HepG2 (cell line): ENCODE results near the gene CTNND2. TPM values are rescaled to one million over a fixed set of nuclear protein-coding genes. Genes with fewer than 3 reads are reported as not detected.

Experiments
- ATAC-seq: fragments of 200-7000 bp; cut with Tn5 transposase; 3 replicates; pipeline ENCODE4 v1.9.1; 2020; ENCODE audit warnings: mild to moderate bottlenecking, moderate library complexity
- BruUV-seq: library from RNA; stranded (reverse); fragments of 400-500 nt; replicated peaks from 2 replicates; lab custom pipeline; 2021; lab: Mats Ljungman, UMichigan
- CTCF ChIA-PET: fragments of 300-600 bp; formaldehyde crosslinking; extraction: SDS; loops from one replicate; lab custom pipeline; 2021; ENCODE audit warnings: low total read pairs, inconsistent platforms, low intra/inter-chr PET ratio; lab: Yijun Ruan, JAX
- POLR2A ChIA-PET: fragments of 350-600 bp; sonication (Branson Sonifier 250); formaldehyde crosslinking; loops from one replicate; lab custom pipeline; 2020; ENCODE audit warnings: antibody characterized with exemption, inconsistent platforms; lab: Yijun Ruan, JAX
- DNase-seq: peaks from one replicate; pipeline ENCODE4 v3.0.0-alpha.2; 2015; ENCODE audit warnings: low spot score
- FAIRE-seq: peaks from 3 replicates; lab custom pipeline; 2011; peaks lifted over from hg19 to GRCh38; lab: Jason Lieb, UNC
- H2AFZ ChIP-seq: one replicate; pipeline ENCODE4 v1.6.1; 2011; ENCODE audit warnings: low read length, inconsistent platforms
- H3K27ac ChIP-seq: fragments of 300-600 bp; 3 replicates; pipeline ENCODE4 v1.8.0; 2011; ENCODE audit warnings: mixed run types, mild to moderate bottlenecking, mixed read lengths, low read length, inconsistent platforms; ENCODE audit not compliant: insufficient read depth; ENCODE audit errors: extremely low read length
- H3K27me3 ChIP-seq, 2 experiments: fragments of 200-600 bp in 1 of 2; 2 replicates in 1 of 2; 3 replicates in 1 of 2; pipeline versions ENCODE4 v1.6.0 to v1.8.0; 2011; ENCODE audit warnings: low read length in 2 of 2, mild to moderate bottlenecking in 2 of 2, moderate library complexity in 2 of 2, inconsistent platforms in 1 of 2; ENCODE audit not compliant: insufficient read depth in 2 of 2, control insufficient read depth in 1 of 2
- H3K36me3 ChIP-seq, 2 experiments: fragments of 200-600 bp in 1 of 2; replicated peaks in 1 of 2; 2 replicates in 1 of 2; 3 replicates in 1 of 2; pipeline versions ENCODE4 v1.5.1 to v1.8.0; 2011; ENCODE audit warnings: low read length in 2 of 2, inconsistent platforms in 1 of 2; ENCODE audit not compliant: insufficient read depth in 2 of 2, control insufficient read depth in 1 of 2
- H3K4me1 ChIP-seq: 2 replicates; pipeline ENCODE4 v1.5.1; 2012; ENCODE audit warnings: low read length, inconsistent platforms; ENCODE audit not compliant: insufficient read depth
- H3K4me2 ChIP-seq: 2 replicates; pipeline ENCODE4 v1.6.0; 2011; ENCODE audit warnings: low read depth, low read length, inconsistent platforms
- H3K4me3 ChIP-seq, 3 experiments: fragments of 200-600 bp in 1 of 3; sonication (generic), shearing (Covaris generic) in 1 of 3; replicated peaks in 1 of 3; 2 replicates each; pipeline ENCODE4 v1.5.1; 2011 to 2016; ENCODE audit warnings: low read length in 3 of 3, inconsistent platforms in 2 of 3, low read depth in 2 of 3, mild to moderate bottlenecking in 2 of 3, control low read depth in 1 of 3, mixed read lengths in 1 of 3; ENCODE audit not compliant: insufficient read depth in 1 of 3
- H3K79me2 ChIP-seq: one replicate; pipeline ENCODE4 v1.6.1; 2011; ENCODE audit warnings: low read length, inconsistent platforms; ENCODE audit not compliant: insufficient read depth
- H3K9ac ChIP-seq: 2 replicates; pipeline ENCODE4 v1.6.0; 2011; ENCODE audit warnings: mild to moderate bottlenecking, low read depth, low read length, inconsistent platforms; ENCODE audit not compliant: insufficient read depth
- H3K9me3 ChIP-seq: 2 replicates; pipeline ENCODE4 v1.5.1; 2012; ENCODE audit warnings: mild to moderate bottlenecking, low read length
- H4K20me1 ChIP-seq: 2 replicates; pipeline ENCODE4 v1.6.0; 2011; ENCODE audit warnings: inconsistent platforms, mild to moderate bottlenecking, low read length, moderate library complexity; ENCODE audit not compliant: insufficient read depth
- GTF2F1 ChIP-seq: fragments of 150-350 bp; IDR thresholded peaks from 2 replicates; pipeline ENCODE4 v1.6.1; 2014; ENCODE audit warnings: low read length
- KLF6 ChIP-seq: IDR thresholded peaks from 2 replicates; pipeline ENCODE4 v1.8.0; 2016; ENCODE audit warnings: missing biosample characterization, missing genetic modification reagents
- KMT2A ChIP-seq: sonication (generic); formaldehyde crosslinking; IDR thresholded peaks from 2 replicates; pipeline ENCODE4 v1.4.0; 2020; ENCODE audit warnings: missing genetic modification reagents
- MEF2D ChIP-seq: sonication (generic); formaldehyde crosslinking; IDR thresholded peaks from 2 replicates; pipeline ENCODE4 v1.5.1; 2020; ENCODE audit warnings: mild to moderate bottlenecking, missing genetic modification reagents
- MEIS1 ChIP-seq: sonication (generic); formaldehyde crosslinking; IDR thresholded peaks from 2 replicates; pipeline ENCODE4 v1.9.0; 2021; ENCODE audit warnings: mild to moderate bottlenecking, missing genetic modification reagents, moderate library complexity, borderline replicate concordance
- MLXIP ChIP-seq: sonication (generic); formaldehyde crosslinking; IDR thresholded peaks from 2 replicates; pipeline ENCODE4 v1.9.0; 2021; ENCODE audit warnings: missing genetic modification reagents, borderline replicate concordance
- TSC22D2 ChIP-seq: sonication (generic); formaldehyde crosslinking; IDR thresholded peaks from 2 replicates; pipeline ENCODE4 v1.5.1; 2020; ENCODE audit warnings: missing genetic modification reagents, mild to moderate bottlenecking, borderline replicate concordance
- ZFP36L1 ChIP-seq: sonication (generic); formaldehyde crosslinking; IDR thresholded peaks from 2 replicates; pipeline ENCODE4 v1.8.0; 2022; ENCODE audit warnings: mild to moderate bottlenecking, missing genetic modification reagents, moderate library complexity
- WGBS: methylation state at CpG from one replicate; pipeline ENCODE4 v1.1.6; 2017; ENCODE audit warnings: low lambda C conversion rate; 5-methylcytosine and 5-hydroxymethylcytosine counted together
- in situ Hi-C: cut with HindIII; loops from 2 replicates; pipeline ENCODE4 v1.10.0; 2017; ENCODE audit warnings: low pct_unique_long_range_greater_than_20kb; ENCODE audit not compliant: extremely low pct_ligation_motif_present
- intact Hi-C: fragments of 100-400 bp; cut with micrococcal nuclease; formaldehyde crosslinking; loops from one replicate; pipeline ENCODE4 v1.10.0; 2022; ENCODE audit not compliant: unreplicated experiment
- polyA plus RNA-seq, 8 experiments: library from polyadenylated mRNA; depleted of rRNA in 3 of 8; stranded (reverse) in 7 of 8; unstranded in 1 of 8; fragments of >200 nt; fragmentation: Illumina TruSeq in 4 of 8; extraction: Trizol in 4 of 8; gene quantifications; 2 replicates each; pipeline versions ENCODE4 v1.2.1 to v1.2.3, GENCODE V29; 2011 to 2016; ENCODE audit warnings: low read depth in 4 of 8, missing spikeins in 1 of 8, mixed read lengths in 1 of 8; ENCODE audit not compliant: insufficient read depth in 1 of 8
- total RNA-seq, 5 experiments: library from RNA; depleted of rRNA; stranded (reverse); fragments of >200 nt; fragmentation: Illumina TruSeq; extraction: Trizol; gene quantifications; 2 replicates each; pipeline ENCODE4 v1.2.3, GENCODE V29; 2016; ENCODE audit warnings: low read depth in 1 of 5

CTNND2 gene
- total and polyA plus RNA-seq, 2 of the 13 experiments (the other 11 are each of a cell fraction or from before 2014, with no cell fraction given): not detected

GRCh38 chr5:11467588-11467987, 436.7 kb downstream of the CTNND2 start:
- Histone ChIP-seq H3K9me3 (no peaks in the 10 kb centered on the region), H4K20me1 (no peaks in the 10 kb centered on the region), H3K4me1 (no peaks in the 10 kb centered on the region), H3K4me3 (no peak overlapping the region), H3K27me3 (no peaks in the 10 kb centered on the region), H3K27ac (no peak overlapping the region), H2AFZ (no peak overlapping the region), H3K79me2 (no peaks in the 10 kb centered on the region), H3K9ac (no peak overlapping the region), H3K36me3 (no peaks in the 10 kb centered on the region), H3K4me2 (no peak overlapping the region)
- intact Hi-C loops (no loop called here), in situ Hi-C loops (no loop called here)
- ChIA-PET CTCF (no interaction called here), POLR2A (no interaction called here)
- 40% methylated on average over 2 of the region's 2 CpGs for WGBS
- no TSS peak for BruUV-seq
- ATAC-seq (no peak), DNase-seq (no peak), FAIRE-seq (no peak)
- TF ChIP-seq GTF2F1 (no peak), MEIS1 (no peak), TSC22D2 (no peak), KLF6 (no peak), MLXIP (no peak), KMT2A (CRISPR knock-in tag) (no peak), ZFP36L1 (CRISPR knock-in tag) (no peak), MEF2D (CRISPR knock-in tag) (no peak)
